ENCODE measurements around the gene ZNF511.

DNA sequence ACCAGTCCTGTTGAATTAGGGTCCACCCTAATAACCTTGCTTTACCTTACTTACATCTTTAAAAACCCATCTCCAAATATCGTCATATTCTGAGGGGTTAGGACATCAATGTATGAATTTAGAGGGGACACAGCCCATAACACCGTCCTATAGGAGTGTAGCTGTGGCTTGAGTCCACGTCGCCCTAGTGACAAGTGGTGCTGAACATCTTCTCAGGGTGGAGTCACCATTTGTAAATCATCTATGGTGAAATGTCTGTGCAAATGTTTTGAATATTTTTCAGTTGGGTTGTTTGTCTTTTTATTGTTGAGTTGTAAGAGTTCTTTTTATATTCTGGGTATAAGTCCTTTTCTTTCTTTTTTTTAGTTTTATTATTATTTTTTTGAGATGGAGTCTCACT, 33.3 kb downstream of the ZNF511 start:
- TF ChIP-seq POLR2A (IDR thresholded peaks at IDR 0.05; ENCODE audit: low read length): no peak
- TF ChIP-seq GATA1 (IDR thresholded peaks at IDR 0.05; ENCODE audit: low read depth, low read length): no peak
